Mucosa of stomach (tissue), 1 donor: ENCODE data around the gene ADAM8.

Experiments used
- H3K27me3 ChIP-seq: one replicate; pipeline ENCODE4 v1.7.0; 2013; ENCODE audit warnings: mild to moderate bottlenecking, low read length; ENCODE audit not compliant: control insufficient read depth, insufficient read depth
- H3K36me3 ChIP-seq: one replicate; pipeline ENCODE4 v1.7.0; 2013; ENCODE audit warnings: low read length; ENCODE audit not compliant: control insufficient read depth, insufficient read depth
- H3K4me1 ChIP-seq: one replicate; pipeline ENCODE4 v1.7.0; 2013; ENCODE audit warnings: mild to moderate bottlenecking, low read length; ENCODE audit not compliant: control insufficient read depth, insufficient read depth
- H3K4me3 ChIP-seq: one replicate; pipeline ENCODE4 v1.7.0; 2013; ENCODE audit warnings: low read length
- H3K9ac ChIP-seq: one replicate; pipeline ENCODE4 v1.7.0; 2013; ENCODE audit warnings: mild to moderate bottlenecking, low read length, moderate library complexity
- H3K9me3 ChIP-seq: one replicate; pipeline ENCODE4 v1.7.0; 2013; ENCODE audit warnings: mild to moderate bottlenecking, low read length, moderate library complexity; ENCODE audit not compliant: control insufficient read depth
- donor health status: Pancreatic carcinoma.

ADAM8 gene

DNA sequence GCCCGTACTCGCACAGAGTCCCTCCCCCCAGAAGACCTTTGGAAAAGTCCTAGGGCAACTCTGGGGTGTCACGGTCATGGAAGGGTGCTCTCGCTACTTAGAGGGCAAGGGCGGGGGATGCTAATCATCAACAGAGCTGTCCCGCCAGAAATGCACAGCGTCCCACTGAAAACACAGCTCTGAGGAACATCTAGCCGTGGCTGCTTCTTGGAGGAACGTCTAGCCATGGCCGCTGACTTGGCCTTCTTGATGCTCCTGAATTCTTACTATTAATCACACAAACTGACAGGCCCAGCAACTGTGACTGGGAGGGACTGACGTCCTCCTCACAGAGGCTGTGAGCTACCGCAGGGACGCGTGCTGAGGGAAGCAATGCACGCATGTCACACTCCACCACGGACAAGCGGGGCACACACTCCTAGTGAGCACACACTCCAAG is 30.3 kb upstream of the ADAM8 start:
- Histone ChIP-seq H3K9ac (no peak overlapping the region), H3K4me3 (no peak overlapping the region), H3K4me1 (peaks cover 27% of the 10 kb centered on the region), H3K27me3 (no peaks in the 10 kb centered on the region), H3K36me3 (peaks cover 5% of the 10 kb centered on the region), H3K9me3 (no peaks in the 10 kb centered on the region)

DNA sequence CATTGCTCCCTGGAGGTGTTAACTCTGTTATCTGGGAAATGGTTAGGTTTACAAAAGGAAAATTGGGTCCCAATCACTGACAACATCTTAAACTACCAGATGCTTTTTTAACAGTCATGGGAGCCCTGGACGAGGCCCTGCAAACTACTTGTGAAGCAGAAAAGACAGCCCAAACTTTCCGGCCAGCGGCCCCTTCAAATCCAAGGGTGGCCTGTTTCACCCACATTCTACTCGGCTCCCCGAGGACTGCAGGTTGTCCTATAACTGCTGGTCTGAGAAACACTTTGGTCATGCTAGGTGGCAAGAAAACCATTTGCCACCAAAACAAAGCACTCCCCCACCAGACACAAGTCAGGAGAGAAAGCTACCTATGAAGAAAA is 29.4 kb upstream of the ADAM8 start:
- no peak overlapping the region for H3K9ac ChIP-seq

DNA sequence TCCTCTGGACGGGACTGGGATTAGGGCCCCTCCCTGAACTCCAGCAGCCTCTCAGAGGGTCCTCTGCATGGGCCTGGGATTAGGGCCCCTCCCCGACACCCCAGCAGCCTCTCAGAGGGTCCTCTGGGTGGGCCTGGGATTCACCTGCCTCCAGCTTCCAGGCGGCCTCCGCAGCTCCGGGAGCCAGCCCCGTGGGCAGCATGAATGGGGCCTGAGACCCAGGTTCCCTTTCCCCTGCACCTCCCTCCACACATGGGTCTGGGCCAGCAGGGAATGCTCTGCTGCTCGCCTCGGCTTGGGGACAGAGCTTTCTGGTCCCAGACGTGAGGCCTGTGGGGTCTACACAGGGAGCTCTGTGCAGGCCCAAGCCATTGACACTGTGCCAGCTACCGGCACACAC is 26.5 kb upstream of the ADAM8 start:
- no peak overlapping the region for H3K4me3 ChIP-seq
- no peaks in the 10 kb centered on the region for H3K9me3 ChIP-seq
- peaks cover 13% of the 10 kb centered on the region for H3K4me1 ChIP-seq
- no peak overlapping the region for H3K9ac ChIP-seq
- H3K36me3 ChIP-seq = peaks cover 5% of the 10 kb centered on the region
- no peaks in the 10 kb centered on the region for H3K27me3 ChIP-seq

More for the DNA sequence above, 29.4 kb upstream of the ADAM8 start:
- Histone ChIP-seq H3K36me3 (peaks cover 5% of the 10 kb centered on the region), H3K9me3 (no peaks in the 10 kb centered on the region), H3K4me1 (peaks cover 27% of the 10 kb centered on the region), H3K27me3 (no peaks in the 10 kb centered on the region), H3K4me3 (no peak overlapping the region)

DNA sequence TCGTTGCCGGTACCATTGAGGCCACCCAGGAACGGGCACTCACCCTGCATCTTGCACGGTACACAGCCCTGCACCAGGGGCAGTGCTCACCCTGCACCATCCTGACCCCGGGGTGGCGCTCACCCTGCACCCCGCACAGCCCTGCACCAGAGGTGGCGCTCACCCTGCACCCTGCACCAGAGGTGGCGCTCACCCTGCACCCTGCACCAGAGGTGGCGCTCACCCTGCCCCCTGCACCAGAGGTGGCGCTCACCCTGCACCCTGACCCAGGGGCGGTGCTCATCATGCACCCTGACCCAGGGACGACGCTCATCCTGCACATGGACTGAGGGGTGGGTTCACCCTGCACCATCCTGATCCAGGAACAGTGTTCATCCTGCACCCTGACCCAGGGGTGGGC is 25.6 kb upstream of the ADAM8 start:
- Histone ChIP-seq H3K9me3 (no peaks in the 10 kb centered on the region), H3K36me3 (peaks cover 10% of the 10 kb centered on the region), H3K4me1 (peaks cover 9% of the 10 kb centered on the region), H3K27me3 (no peaks in the 10 kb centered on the region), H3K9ac (no peak overlapping the region), H3K4me3 (no peak overlapping the region)

DNA sequence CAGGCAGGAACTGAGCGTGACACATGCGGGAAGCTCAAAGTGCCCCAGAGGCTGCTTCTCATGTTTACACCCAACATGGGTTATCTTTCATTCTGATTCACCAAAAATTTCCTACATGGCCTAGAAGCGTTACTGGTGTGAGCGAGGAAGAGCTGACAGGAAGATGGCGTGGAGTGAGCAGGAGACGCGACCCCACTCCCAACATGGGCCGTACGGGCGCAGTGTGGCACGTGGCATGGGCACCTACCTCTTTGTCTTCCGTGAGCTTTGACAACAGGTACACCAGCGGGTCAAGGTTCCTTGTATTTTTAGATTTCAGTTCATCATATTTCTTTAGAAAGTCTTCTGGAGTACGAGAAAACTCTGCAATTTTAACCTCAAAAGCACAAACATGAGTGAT is 23.1 kb upstream of the ADAM8 start:
- no peaks in the 10 kb centered on the region for H3K9me3 ChIP-seq
- H3K27me3 ChIP-seq = no peaks in the 10 kb centered on the region
- H3K4me1 ChIP-seq = no peaks in the 10 kb centered on the region
- H3K36me3 ChIP-seq = peaks cover 10% of the 10 kb centered on the region
- H3K4me3 ChIP-seq = no peak overlapping the region
- H3K9ac ChIP-seq = no peak overlapping the region

DNA sequence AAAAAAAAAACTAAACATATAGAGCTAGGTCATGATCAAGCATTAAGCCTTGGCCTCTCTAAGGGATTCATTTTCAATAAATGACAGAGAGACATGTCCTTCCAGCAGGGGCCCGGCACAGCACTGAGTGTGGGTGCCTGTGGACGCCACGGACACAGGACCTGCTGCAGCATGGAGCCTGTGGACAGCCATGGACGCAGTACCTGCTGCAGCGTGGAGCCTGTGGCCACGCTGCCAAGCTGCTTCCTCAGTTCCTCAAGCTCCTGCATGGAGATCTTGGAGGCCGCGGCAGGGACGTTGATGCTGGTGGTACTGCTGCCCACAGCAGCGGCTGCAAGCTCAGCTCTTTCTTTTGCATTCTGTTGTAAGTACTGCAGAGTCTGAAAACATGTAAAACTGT is 22.6 kb upstream of the ADAM8 start:
- Histone ChIP-seq H3K4me3 (no peak overlapping the region), H3K9ac (no peak overlapping the region), H3K4me1 (no peaks in the 10 kb centered on the region), H3K9me3 (no peaks in the 10 kb centered on the region), H3K27me3 (no peaks in the 10 kb centered on the region), H3K36me3 (peaks cover 10% of the 10 kb centered on the region)

DNA sequence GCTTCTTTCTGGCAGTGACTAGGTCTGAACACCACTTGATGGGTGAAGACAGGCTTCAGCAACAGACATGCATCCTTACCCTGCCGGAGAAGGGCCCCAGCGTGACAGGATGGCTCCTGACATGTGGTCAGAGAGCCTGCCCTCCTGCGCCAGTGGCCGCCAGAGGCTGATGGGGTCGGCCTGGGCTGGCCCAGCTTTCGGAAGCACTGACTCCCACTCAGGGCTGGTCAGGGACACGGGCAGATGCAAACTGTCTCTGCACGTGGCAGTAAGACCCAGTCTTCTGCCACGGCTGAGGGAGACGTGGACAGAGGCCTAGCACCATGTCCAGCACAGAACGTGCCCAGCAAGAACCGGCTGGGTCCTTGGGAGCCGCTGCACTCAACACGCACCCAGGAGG is 21.8 kb upstream of the ADAM8 start:
- Histone ChIP-seq H3K4me1 (no peaks in the 10 kb centered on the region), H3K27me3 (no peaks in the 10 kb centered on the region), H3K9me3 (no peaks in the 10 kb centered on the region), H3K36me3 (peaks cover 10% of the 10 kb centered on the region), H3K9ac (no peak overlapping the region), H3K4me3 (no peak overlapping the region)

DNA sequence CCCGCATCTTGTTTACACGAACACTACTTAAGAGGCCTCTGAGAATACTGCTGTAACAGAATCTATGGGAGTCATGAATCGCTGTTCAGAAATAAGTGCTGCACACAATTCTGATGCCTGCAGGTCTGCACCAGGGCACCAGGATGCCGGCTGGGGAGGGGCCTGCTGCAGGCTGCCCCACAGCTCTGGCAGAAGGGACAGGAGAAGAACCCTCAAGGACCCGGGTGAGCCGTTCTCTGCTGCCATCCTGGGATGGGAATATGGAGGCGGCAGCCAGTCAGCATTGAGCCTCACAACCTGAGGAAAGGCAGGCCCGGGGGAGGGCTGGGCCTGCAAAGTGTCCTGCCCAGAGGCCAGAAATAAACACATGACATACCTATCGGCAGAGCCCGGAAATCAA is 20.8 kb upstream of the ADAM8 start:
- H3K4me1 ChIP-seq = no peaks in the 10 kb centered on the region
- no peak overlapping the region for H3K4me3 ChIP-seq
- H3K27me3 ChIP-seq = no peaks in the 10 kb centered on the region
- H3K36me3 ChIP-seq = peaks cover 11% of the 10 kb centered on the region
- H3K9ac ChIP-seq = no peak overlapping the region
- no peaks in the 10 kb centered on the region for H3K9me3 ChIP-seq

DNA sequence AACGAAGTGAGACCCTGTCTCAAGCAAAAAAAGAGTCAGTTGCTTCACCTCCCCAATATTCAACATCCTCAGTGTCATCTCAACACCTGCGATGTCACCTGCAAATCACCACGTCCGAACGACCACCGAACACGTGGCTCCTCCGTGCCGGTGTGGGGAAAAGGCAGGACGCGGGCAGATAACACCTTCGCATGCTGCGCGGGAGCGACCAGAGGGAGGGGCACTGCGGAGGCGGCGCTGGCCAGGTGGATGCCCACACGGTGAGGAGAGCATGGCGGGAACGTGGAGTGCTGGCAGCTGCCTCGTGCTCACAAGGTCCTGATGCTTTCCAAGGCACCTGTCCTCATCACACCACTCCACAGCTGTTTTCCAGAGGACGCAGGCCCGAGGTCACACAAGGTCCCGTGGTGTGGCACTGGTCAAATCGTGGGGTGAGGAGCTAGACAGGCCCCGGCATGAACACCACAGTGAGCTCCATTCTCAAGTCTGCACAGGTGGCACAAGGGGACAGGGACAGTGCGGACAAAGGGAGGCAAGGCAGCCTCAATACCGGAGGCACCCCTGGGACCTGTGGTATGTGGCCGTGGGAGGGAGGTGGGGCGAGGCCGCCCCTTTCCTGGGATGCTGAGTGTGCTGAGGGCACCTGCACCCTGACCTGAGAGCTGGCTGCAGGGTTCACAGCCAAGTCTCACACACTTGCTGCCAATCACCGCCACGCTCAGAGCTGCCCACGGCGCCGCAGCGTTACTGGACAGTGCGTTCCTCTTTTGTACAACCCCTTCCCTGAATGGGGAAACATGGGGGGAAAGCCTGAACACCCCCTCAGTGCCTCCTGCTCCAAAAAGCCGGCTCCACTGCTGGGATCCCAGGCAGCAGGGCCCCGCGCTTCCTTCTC is 19.0 kb upstream of the ADAM8 start:
- Histone ChIP-seq H3K4me3 (no peak overlapping the region), H3K9ac (no peak overlapping the region), H3K36me3 (peaks cover 12% of the 10 kb centered on the region), H3K9me3 (no peaks in the 10 kb centered on the region), H3K4me1 (no peaks in the 10 kb centered on the region), H3K27me3 (no peaks in the 10 kb centered on the region)

DNA sequence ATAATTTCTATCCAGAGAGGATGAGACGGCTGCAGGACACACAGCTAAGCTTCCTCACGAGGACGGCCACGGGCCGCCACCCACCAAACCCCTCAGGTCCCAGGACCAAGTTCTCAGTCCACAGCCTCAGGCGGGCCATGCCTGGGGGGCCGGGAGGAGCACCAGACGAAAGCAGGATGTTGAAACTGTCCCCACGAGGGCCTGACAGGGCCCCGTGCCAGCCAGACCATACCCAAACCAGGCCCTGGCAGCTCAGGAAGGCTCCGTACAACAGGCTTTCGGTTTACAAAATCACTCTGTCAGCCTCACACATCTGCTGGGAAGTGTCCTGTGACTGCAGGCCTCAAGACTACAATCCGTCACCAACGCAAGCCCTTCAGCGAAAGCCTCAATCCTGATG is 17.5 kb upstream of the ADAM8 start:
- H3K4me3 ChIP-seq = no peak overlapping the region
- no peak overlapping the region for H3K9ac ChIP-seq
- no peaks in the 10 kb centered on the region for H3K9me3 ChIP-seq
- H3K27me3 ChIP-seq = no peaks in the 10 kb centered on the region
- peaks cover 17% of the 10 kb centered on the region for H3K36me3 ChIP-seq
- no peaks in the 10 kb centered on the region for H3K4me1 ChIP-seq

DNA sequence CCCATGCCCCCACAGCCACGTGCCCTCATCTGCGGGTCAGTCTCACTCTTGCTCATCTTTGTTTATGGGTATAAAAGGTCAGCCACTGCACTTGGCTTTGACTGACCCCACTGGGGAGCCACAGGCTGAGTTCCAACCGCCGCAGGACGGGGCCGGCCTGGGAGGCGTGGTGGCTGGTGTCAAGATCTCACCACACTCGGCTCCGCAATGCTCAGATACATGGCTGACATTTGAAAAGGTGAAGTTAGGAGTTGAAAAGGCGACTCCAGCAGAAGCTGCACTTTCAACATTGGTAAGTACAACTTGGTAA is 17.1 kb upstream of the ADAM8 start:
- Histone ChIP-seq H3K4me1 (no peaks in the 10 kb centered on the region), H3K9me3 (no peaks in the 10 kb centered on the region), H3K36me3 (peaks cover 21% of the 10 kb centered on the region)

DNA sequence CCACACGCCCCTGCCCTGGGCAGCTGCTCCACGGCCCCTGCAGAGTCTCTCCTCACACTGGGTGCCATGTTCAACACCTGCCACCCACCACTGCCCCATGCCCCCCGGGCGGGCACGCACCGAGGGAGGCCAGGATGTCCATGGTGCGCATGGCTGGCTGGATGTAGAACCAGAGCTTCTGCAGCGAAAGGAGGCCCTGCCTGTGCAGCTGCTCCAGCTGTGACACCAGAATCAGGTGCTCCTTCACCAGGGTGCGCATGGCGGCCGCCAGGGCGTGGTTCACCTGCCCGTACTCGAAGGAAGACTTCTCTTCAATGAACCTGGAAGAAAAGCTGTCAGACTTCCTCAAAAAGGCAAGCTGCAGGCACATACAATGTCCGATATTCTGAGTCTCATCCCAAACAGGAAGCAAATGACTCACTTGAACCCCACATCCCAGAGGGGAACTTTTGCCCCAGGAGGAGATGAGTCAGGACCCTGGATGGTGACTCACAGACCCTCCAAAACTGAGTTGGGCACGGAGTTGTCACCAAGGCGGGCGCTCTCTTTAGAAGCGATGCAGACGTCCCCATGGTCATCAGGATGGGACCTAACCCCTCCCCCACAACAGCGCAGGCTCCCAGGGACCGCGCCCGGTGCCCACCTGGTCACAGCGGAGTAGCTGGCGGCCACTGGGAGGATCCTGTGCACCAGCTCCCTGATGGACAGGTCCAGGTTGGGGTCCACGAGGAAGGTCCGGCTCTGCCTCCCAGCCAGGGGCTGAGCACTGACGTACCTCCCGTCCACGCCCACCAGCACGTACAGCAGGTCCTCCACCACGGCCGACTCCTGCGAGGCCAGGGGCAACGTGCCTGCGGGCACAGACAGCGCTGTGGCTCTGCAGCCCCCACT is 16.5 kb upstream of the ADAM8 start:
- Histone ChIP-seq H3K4me3 (no peak overlapping the region), H3K27me3 (no peaks in the 10 kb centered on the region), H3K9ac (no peak overlapping the region), H3K9me3 (no peaks in the 10 kb centered on the region), H3K4me1 (no peaks in the 10 kb centered on the region), H3K36me3 (peaks cover 21% of the 10 kb centered on the region)

More for the DNA sequence above, 17.1 kb upstream of the ADAM8 start:
- Histone ChIP-seq H3K27me3 (no peaks in the 10 kb centered on the region), H3K9ac (no peak overlapping the region), H3K4me3 (no peak overlapping the region)
